Measurements from ENCODE around the gene PRKCB.
"Not testable (repeated sequence)": the region's sequence is repeated elsewhere in the genome, so short reads cannot be mapped to it uniquely, and the experiment has no call there.

DNA sequence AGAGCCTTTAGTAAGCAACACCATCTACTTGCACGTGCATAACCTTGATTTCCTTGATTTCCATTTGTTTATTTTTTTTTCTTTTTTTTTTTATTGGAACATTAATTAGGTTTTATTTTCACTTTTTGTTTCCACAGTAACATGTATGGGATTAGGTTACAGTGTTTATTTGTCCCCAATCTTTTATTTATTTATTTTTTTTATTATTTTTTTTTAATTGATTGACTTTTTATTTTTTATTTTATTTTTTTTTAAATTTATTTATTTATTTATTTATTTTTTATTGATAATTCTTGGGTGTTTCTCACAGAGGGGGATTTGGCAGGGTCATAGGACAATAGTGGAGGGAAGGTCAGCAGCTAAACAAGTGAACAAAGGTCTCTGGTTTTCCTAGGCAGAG is 272.3 kb downstream of the PRKCB start:
- TF ChIP-seq, protein P1, sequence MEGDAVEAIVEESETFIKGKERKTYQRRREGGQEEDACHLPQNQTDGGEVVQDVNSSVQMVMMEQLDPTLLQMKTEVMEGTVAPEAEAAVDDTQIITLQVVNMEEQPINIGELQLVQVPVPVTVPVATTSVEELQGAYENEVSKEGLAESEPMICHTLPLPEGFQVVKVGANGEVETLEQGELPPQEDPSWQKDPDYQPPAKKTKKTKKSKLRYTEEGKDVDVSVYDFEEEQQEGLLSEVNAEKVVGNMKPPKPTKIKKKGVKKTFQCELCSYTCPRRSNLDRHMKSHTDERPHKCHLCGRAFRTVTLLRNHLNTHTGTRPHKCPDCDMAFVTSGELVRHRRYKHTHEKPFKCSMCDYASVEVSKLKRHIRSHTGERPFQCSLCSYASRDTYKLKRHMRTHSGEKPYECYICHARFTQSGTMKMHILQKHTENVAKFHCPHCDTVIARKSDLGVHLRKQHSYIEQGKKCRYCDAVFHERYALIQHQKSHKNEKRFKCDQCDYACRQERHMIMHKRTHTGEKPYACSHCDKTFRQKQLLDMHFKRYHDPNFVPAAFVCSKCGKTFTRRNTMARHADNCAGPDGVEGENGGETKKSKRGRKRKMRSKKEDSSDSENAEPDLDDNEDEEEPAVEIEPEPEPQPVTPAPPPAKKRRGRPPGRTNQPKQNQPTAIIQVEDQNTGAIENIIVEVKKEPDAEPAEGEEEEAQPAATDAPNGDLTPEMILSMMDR (IDR thresholded peaks at IDR 0.05) = not testable (repeated sequence)
- TF ChIP-seq POLR2A (IDR thresholded peaks at IDR 0.05) = not testable (repeated sequence)

Data from ovary (tissue), 3 donors.